Naive B cell (primary cell): ENCODE data around the gene LGALS12. TPM values are rescaled to one million over a fixed set of nuclear protein-coding genes. Genes with fewer than 3 reads are reported as not detected.
"Not testable (repeated sequence)": the region's sequence is repeated elsewhere in the genome, so short reads cannot be mapped to it uniquely, and the experiment has no call there.

Experiments
- ATAC-seq, 2 donors: fragments of 150-1000 bp; cut with Tn5 transposase; 2 replicates each; pipeline ENCODE4 v1.10.0; 2021; ENCODE audit warnings: low read depth in 2 of 2, mild to moderate bottlenecking in 2 of 2, moderate library complexity in 2 of 2
- DNase-seq: peaks from one replicate; pipeline ENCODE4 v3.0.0; 2022
- H3K27ac Mint-ChIP-seq, 6 donors: one replicate each; pipeline ENCODE4 v1.8.0; 2020 to 2022; ENCODE audit warnings: mild to moderate bottlenecking in 6 of 6, mixed read lengths in 6 of 6, moderate library complexity in 5 of 6, inconsistent platforms in 2 of 6
- H3K27me3 Mint-ChIP-seq, 3 donors: one replicate each; pipeline ENCODE4 v1.8.0; 2021 to 2022; ENCODE audit warnings: mixed read lengths in 3 of 3, mild to moderate bottlenecking in 1 of 3
- H3K36me3 Mint-ChIP-seq, 2 donors: one replicate each; pipeline ENCODE4 v1.8.0; 2020 to 2022; ENCODE audit warnings: mixed read lengths in 2 of 2, inconsistent platforms in 1 of 2, mild to moderate bottlenecking in 1 of 2
- H3K4me1 Mint-ChIP-seq, 3 donors: one replicate each; pipeline ENCODE4 v1.8.0; 2020 to 2022; ENCODE audit warnings: mixed read lengths in 3 of 3, inconsistent platforms in 1 of 3, mild to moderate bottlenecking in 1 of 3, moderate library complexity in 1 of 3
- H3K4me3 Mint-ChIP-seq, 8 donors: one replicate each; pipeline ENCODE4 v1.8.0; 2020 to 2022; ENCODE audit warnings: mild to moderate bottlenecking in 8 of 8, mixed read lengths in 8 of 8, moderate library complexity in 8 of 8, inconsistent platforms in 2 of 8
- H3K9me3 Mint-ChIP-seq, 7 donors: one replicate each; pipeline ENCODE4 v1.8.0; 2020 to 2022; ENCODE audit warnings: mixed read lengths in 7 of 7, mild to moderate bottlenecking in 5 of 7, inconsistent platforms in 2 of 7, moderate library complexity in 1 of 7
- polyA plus RNA-seq, 6 donors: library from polyadenylated mRNA; unstranded; fragments of 300-500 nt; fragmentation: Illumina TruSeq; gene quantifications; one replicate each; pipeline ENCODE4 v1.2.3, GENCODE V29; 2021; ENCODE audit warnings: low read depth in 6 of 6

The LGALS12 gene
- polyA plus RNA-seq, 6 donors from 2014 or later = 0.17 to 1.2 (median 0.34) TPM; not detected in 2

DNA sequence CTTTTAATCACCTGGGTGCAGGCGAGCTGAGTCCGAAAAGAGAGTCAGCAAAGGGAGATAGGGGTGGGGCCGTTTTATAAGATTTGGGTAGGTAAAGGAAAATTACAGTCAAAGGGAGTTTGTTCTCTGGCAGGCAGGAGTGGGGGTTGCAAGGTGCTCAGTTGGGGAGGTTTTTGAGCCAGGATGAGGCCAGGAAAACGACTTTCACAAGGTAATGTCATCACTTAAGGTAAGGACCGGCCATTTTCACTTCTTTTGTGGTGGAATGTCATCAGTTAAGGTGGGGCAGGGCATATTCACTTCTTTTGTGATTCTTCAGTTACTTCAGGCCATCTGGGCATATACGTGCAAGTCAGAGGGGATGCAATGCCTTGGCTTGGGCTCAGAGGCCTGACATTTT lies 23.5 kb downstream of the LGALS12 start:
- Mint-ChIP-seq H3K27ac (peak overlapping the region in 2 of 6 donors; percentile 22 to 70), H3K4me1 (peaks cover 20 to 28% (median 21%) of the 10 kb centered on the region in 3 donors)
- ATAC-seq, H3K27me3 Mint-ChIP-seq, DNase-seq, H3K4me3 Mint-ChIP-seq, H3K9me3 Mint-ChIP-seq, H3K36me3 Mint-ChIP-seq: not testable (repeated sequence)

DNA sequence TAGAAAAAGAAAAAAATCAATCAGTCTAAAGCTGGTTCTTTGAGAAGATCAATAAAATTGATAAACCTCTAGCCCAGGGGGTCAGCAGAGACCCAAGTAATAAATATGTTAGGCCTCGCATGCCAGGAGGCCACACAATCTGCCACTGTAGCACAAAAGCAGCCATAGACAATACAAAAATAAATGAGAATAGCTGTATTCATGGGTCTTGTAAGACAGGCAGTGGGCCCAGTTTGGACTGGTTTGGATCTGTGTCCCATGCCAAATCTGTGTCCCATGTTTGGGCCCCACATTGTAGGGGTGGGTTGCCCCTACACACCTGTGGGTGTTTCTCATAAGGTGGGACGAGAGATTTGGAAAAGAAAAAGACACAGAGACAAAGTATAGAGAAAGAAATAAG lies 24.1 kb downstream of the LGALS12 start:
- peaks cover 0 to 9% (median 3%) of the 10 kb centered on the region in 3 donors for H3K27me3 Mint-ChIP-seq
- peak overlapping the region in 3 of 6 donors; percentile 8 to 68 (median 22) for H3K27ac Mint-ChIP-seq
- H3K36me3 Mint-ChIP-seq = no peaks in the 10 kb centered on the region
- peak overlapping the region in 1 of 8 donors; percentile 40 for H3K4me3 Mint-ChIP-seq
- H3K9me3 Mint-ChIP-seq = peaks cover 0 to 2% (median 0%) of the 10 kb centered on the region in 7 donors
- peaks cover 20 to 28% (median 21%) of the 10 kb centered on the region in 3 donors for H3K4me1 Mint-ChIP-seq
- DNase-seq = no peak
- ATAC-seq = no peak

DNA sequence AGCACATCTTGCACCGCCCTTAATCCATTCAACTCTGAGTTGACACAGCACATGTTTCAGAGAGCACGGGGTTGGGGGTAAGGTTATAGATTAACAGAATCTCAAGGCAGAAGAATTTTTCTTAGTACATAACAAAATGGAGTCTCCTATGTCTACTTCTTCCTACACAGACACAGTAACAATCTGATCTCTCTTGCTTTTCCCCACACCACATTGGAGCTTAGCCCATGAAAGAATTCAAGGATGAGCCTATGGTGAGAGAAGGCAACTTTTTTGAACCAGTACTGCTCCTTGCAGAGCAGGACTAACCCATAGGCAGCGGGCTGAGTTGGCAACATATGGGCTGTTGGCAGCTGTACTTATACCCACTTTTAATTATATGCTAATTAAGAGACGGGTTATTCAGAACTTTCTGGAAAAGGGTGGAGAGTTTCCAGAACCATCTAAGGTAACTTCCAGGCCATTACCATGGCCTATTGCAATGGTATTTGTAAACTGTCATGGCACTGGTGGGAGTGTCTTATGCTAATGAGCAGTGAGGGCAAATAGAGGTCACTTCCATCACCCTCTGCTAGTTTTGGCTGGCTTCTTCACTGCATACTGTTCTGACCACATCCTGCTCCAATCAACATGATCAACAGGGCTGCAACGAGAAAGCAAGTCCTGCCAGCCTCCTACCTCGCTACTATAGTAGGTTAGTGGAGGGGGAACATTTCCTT lies 25.3 kb downstream of the LGALS12 start:
- peak; percentile 97 for ATAC-seq
- DNase-seq = peak; percentile 46
- H3K27me3 Mint-ChIP-seq, H3K9me3 Mint-ChIP-seq, H3K36me3 Mint-ChIP-seq: not testable (repeated sequence)
- H3K4me3 Mint-ChIP-seq = peak overlapping the region in 3 of 8 donors; percentile 4 to 38 (median 34)
- peaks cover 20 to 32% (median 25%) of the 10 kb centered on the region in 3 donors for H3K4me1 Mint-ChIP-seq
- H3K27ac Mint-ChIP-seq = peak overlapping the region in 3 of 6 donors; percentile 7 to 63 (median 32)

DNA sequence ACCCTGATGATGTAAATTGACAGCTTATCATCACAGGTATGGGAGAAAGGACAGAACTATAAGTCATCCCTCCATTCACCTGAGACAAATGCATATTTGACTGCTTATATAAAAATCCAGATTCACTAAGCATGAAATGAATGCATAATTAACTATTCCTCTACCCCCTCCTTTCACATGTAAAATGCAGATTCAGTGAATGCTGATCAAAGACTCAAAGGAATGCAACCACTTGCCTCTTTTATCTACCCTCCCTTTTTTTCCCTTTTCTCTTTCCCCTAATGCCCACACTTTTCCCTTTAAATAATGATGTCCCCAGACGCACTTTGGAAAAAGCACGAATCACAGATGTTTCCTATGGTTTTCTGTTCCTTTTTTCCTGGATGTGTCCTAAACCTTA lies 26.2 kb downstream of the LGALS12 start:
- Mint-ChIP-seq H3K27ac (peak overlapping the region in 4 of 6 donors; percentile 7 to 42 (median 24)), H3K36me3 (no peaks in the 10 kb centered on the region), H3K27me3 (peaks cover 0 to 9% (median 3%) of the 10 kb centered on the region in 3 donors), H3K4me1 (peaks cover 22 to 41% (median 34%) of the 10 kb centered on the region in 3 donors), H3K4me3 (peak overlapping the region in 3 of 8 donors; percentile 6 to 62 (median 7)), H3K9me3 (no peaks in the 10 kb centered on the region)
- no peak for ATAC-seq
- no peak for DNase-seq

DNA sequence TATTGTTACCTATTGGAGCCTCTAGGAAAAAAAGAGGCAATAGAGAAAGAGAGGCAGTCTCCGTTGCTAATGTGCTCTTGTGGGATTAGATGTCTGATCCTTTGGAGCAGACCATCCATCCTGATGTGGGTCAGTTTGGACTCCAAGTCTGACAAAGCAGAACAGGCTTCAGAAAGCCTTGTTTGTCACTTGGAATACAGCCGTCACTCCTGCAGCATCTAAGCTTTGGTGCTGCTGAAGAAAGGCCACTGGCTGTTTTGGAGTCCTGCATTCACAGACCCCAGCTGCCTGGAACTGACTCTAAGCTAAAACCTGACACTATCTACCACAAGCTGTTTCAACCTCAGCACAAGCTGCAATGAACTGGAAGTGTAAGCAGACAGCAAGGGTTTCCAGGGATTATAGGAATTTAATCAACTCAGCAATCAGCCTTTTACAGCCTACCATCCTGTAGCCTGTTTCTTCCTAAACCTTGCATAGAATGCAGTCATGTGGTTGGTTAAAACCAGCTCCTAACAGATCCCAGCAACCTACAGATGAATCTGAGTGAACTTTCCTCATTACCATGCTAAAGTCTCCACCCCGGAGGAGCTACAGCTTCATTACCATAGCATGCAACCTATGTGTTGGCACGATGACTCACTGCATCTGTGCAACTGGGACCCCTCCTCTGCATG lies 27.1 kb downstream of the LGALS12 start:
- DNase-seq (no peak), ATAC-seq (no peak)
- Mint-ChIP-seq H3K9me3 (no peaks in the 10 kb centered on the region), H3K4me1 (peaks cover 29 to 43% (median 38%) of the 10 kb centered on the region in 3 donors), H3K36me3 (no peaks in the 10 kb centered on the region), H3K27ac (peak overlapping the region in 1 of 6 donors; percentile 26), H3K27me3 (peaks cover 0 to 9% (median 3%) of the 10 kb centered on the region in 3 donors), H3K4me3 (peak overlapping the region in 1 of 8 donors; percentile 6)

DNA sequence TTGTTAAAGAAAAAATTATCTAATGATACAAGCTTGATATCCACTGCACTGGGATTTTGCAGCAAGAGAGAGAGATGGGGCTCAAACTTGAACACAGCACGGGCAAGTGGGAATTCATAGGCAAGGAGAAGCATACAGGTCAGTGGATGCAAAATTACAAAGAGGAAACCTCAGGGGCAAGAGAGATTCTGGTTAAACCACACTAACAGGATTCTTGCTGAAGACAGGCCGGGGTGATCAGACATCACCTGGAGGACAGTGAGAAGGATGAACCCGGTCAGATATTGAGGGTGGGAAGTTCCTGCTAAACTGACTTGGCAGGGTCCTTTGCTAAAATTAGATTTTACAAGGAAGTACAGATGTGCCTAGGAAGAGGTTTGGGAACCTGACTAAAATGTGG lies 28.2 kb downstream of the LGALS12 start:
- Mint-ChIP-seq H3K4me3 (peak overlapping the region in 2 of 8 donors; percentile 46 to 52), H3K36me3 (no peaks in the 10 kb centered on the region), H3K27me3 (peaks cover 0 to 9% (median 0%) of the 10 kb centered on the region in 3 donors), H3K4me1 (peaks cover 35 to 45% (median 35%) of the 10 kb centered on the region in 3 donors), H3K27ac (peak overlapping the region in 2 of 6 donors; percentile 26 to 80), H3K9me3 (no peaks in the 10 kb centered on the region)
- DNase-seq (no peak), ATAC-seq (no peak)

DNA sequence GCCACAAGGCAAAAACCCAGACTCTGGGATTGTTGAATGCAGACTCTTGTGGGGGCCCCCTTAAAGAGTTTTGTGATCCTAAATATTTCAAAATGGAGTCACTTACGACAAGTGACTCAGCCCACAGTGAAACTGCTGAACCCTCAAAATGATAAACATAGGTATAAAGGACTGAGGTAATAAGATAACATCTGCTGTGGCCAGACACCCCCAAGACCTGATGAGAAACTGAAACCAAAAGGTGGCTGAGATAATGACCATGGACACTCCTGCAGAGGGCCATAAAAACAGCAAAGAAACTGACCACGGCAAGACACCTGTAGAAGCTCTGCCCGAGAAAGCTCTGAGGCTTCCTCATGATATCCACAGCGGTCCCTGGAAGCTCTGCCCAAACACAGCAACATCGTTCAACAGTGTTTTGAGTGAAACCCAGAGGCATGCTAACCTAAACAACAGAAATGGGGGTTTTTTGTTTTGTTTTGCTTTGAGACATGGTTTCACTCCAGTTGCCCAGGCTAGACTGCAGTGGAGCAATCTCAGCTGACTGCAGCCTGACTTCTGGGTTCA lies 29.1 kb downstream of the LGALS12 start:
- H3K27me3 Mint-ChIP-seq = peaks cover 0 to 9% (median 0%) of the 10 kb centered on the region in 3 donors
- ATAC-seq = peak in 1 of 2 donors; percentile 29
- no peak for DNase-seq
- H3K4me1 Mint-ChIP-seq = peaks cover 32 to 45% (median 35%) of the 10 kb centered on the region in 3 donors
- H3K36me3 Mint-ChIP-seq = no peaks in the 10 kb centered on the region
- H3K4me3 Mint-ChIP-seq = peak overlapping the region in 3 of 8 donors; percentile 15 to 47 (median 31)
- peak overlapping the region in 2 of 6 donors; percentile 38 to 87 for H3K27ac Mint-ChIP-seq
- H3K9me3 Mint-ChIP-seq = no peaks in the 10 kb centered on the region

DNA sequence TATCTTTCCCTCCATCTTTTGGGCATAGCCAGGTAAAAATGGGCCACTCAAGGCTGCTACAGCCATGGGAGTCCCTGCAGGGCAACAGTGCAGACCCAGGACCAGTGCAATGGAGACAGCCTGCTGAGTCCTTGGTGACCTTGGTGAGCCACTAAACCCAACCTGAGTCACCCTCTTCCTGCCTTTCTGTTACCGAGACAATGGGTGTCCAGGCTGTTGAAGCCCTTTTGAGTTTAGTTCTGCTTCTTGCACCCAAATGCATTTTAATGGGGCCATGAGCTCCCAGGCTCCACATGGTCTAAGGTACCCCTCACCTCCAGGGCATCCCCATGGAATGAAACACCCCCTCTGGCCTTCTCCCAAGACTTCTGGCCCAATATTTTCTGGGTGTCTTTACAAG lies 29.9 kb downstream of the LGALS12 start:
- Mint-ChIP-seq H3K27ac (peak overlapping the region in 4 of 6 donors; percentile 58 to 87 (median 64)), H3K9me3 (no peaks in the 10 kb centered on the region), H3K4me3 (peak overlapping the region in 7 of 8 donors; percentile 80 to 94 (median 89)), H3K36me3 (no peaks in the 10 kb centered on the region), H3K4me1 (peaks cover 32 to 47% (median 35%) of the 10 kb centered on the region in 3 donors), H3K27me3 (peaks cover 0 to 9% (median 0%) of the 10 kb centered on the region in 3 donors)
- DNase-seq (no peak), ATAC-seq (no peak)

DNA sequence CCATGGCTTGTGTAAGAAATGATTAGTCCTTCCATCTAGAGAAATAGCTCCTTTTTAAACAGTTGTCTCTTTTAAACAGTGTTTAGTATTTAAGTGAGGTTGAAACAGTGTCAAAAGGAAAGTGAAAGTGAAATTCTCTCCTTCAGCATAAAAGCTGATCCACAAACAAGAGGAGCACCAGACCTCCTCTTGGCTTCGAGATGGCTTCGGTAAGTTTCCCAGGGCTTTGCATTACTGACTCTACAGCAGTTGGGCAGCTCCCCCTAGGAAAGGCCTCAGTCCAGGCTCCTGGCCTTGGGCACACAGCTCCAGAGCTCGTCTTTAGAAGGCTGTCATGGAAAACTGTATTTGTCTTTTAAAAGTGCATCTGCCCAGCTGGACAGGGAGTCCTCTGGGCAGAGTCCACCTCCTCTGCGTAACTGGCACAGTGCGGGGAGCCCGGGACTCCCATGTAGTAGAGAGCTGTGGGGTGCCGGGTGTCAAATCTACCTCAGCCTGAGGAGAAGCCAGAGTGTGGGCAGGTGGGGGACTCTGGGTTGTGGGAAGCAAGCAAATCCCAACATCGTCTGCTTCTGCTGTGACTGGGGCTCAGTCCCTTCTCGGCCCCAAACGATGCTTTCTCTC lies 30.9 kb downstream of the LGALS12 start, which contains the start of gene PLAAT4:
TSS of gene PLAAT4 (plus strand) at position 140 of the 624 bp plus-strand sequence. CDS start at position 201, 61 bp downstream.
- H3K27ac Mint-ChIP-seq = peak within 1 kb of the TSS; percentile 63 to 96 (median 86)

DNA sequence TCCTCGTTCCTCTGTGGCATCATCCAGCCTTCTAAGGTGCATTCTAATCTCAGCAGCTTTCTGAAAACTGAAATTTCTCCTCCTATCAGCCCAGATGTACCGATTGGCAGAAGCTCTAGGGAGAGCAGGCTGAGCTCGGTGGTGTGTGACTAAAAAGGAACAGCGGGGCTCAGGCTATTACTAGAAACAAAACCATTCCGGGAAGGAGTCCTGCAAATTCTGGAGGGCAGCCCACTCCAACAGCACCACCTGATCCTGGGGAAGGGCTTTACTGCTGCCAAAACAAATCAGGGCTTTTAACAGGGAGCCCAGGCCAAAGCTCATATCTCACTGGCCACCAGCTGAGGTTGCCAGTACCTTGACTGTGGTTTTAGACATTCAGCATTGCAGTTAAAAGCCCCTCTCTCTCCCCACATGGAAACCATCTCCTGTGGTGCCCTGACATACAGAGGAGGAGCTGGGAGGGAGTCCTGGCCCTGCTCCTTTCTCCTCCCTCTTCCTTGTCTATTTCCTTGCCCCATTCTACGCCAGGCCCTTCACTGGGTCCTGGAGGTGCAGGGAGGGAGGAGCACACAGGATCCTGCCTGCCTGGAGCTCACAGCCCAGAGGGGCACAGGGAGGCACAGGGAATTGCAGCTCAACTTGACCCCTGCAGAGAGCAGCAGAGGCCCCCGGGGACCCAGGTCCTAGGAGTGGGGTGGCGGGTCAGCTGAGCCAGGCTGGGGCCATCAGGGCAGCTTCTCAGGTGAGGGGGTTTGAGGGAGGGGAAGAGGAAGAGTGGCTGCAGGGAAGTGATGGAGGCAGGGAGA lies 31.6 kb downstream of the LGALS12 start:
- ATAC-seq = peak; percentile 35 to 47
- Mint-ChIP-seq H3K36me3 (no peaks in the 10 kb centered on the region), H3K4me3 (peak overlapping the region; percentile 80 to 94 (median 89)), H3K27ac (peak overlapping the region in 4 of 6 donors; percentile 61 to 91 (median 86)), H3K27me3 (peaks cover 0 to 9% (median 0%) of the 10 kb centered on the region in 3 donors), H3K4me1 (peaks cover 20 to 37% (median 21%) of the 10 kb centered on the region in 3 donors), H3K9me3 (no peaks in the 10 kb centered on the region)
- DNase-seq = no peak

More for the DNA sequence above, 30.9 kb downstream of the LGALS12 start, which contains the start of gene PLAAT4:
- DNase-seq = peak; percentile 22
- H3K9me3 Mint-ChIP-seq = no peaks in the 10 kb centered on the region
- no peaks in the 10 kb centered on the region for H3K36me3 Mint-ChIP-seq
- peak; percentile 66 to 67 for ATAC-seq
- H3K4me3 Mint-ChIP-seq = peak within 1 kb of the TSS; percentile 80 to 94 (median 89)
- H3K27me3 Mint-ChIP-seq = peaks cover 0 to 9% (median 0%) of the 10 kb centered on the region in 3 donors
- peaks cover 26 to 43% (median 28%) of the 10 kb centered on the region in 3 donors for H3K4me1 Mint-ChIP-seq

DNA sequence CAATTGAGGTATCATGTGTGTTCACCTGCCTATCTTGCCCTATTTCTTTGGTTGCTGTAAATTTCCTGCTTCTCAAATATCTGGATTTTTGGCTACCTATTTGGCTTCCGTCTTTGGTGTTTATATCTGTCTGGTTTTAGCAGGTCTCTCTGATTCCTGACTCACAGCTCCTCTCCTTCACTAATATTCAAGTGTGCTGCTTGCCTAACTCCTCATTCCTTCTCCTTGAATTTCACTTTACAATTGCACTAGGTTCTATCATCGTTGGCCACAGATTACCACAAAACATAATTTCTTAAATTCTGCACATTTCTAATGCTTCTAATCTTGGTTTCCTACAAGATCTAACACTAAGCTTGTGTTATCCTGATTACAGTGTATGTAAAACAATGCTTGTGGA lies 36.6 kb downstream of the LGALS12 start:
- not testable (repeated sequence) for H3K4me3 Mint-ChIP-seq, H3K27me3 Mint-ChIP-seq, ATAC-seq, H3K36me3 Mint-ChIP-seq, DNase-seq, H3K27ac Mint-ChIP-seq, H3K9me3 Mint-ChIP-seq
- H3K4me1 Mint-ChIP-seq = peaks cover 17 to 37% (median 21%) of the 10 kb centered on the region in 3 donors

DNA sequence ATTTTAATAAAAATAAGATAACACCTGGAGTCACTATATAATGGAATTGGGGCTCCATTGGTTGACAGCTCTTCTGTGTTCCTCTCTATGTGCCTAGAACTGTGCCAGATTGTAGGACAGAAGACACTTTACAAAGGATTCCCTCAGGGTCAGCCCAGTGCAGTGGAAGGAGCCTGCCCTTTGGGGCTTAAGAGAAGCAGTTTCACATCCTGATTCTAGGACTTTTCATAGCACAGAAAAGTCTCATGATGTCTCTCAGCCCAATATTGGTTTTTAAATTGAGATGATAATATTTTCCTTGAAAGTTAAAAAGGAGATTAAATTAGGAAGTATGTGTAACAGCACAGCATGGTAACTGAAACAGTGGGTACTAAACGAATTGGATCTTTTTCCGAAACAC lies 37.8 kb downstream of the LGALS12 start:
- peaks cover 11 to 28% (median 13%) of the 10 kb centered on the region in 3 donors for H3K4me1 Mint-ChIP-seq
- ATAC-seq = peak; percentile 78 to 82
- no peaks in the 10 kb centered on the region for H3K27me3 Mint-ChIP-seq
- H3K4me3 Mint-ChIP-seq = no peak overlapping the region
- H3K9me3 Mint-ChIP-seq = no peaks in the 10 kb centered on the region
- H3K27ac Mint-ChIP-seq = peak overlapping the region in 1 of 6 donors; percentile 27
- no peaks in the 10 kb centered on the region for H3K36me3 Mint-ChIP-seq
- DNase-seq = peak; percentile 24
